ENCODE results near the gene CNGA2.

CNGA2 gene

GRCh38 chrX:151752847-151753246 lies 18.3 kb downstream of the CNGA2 start:
- no peak for DNase-seq (ENCODE audit: low read depth in 2 of 2)

DNA sequence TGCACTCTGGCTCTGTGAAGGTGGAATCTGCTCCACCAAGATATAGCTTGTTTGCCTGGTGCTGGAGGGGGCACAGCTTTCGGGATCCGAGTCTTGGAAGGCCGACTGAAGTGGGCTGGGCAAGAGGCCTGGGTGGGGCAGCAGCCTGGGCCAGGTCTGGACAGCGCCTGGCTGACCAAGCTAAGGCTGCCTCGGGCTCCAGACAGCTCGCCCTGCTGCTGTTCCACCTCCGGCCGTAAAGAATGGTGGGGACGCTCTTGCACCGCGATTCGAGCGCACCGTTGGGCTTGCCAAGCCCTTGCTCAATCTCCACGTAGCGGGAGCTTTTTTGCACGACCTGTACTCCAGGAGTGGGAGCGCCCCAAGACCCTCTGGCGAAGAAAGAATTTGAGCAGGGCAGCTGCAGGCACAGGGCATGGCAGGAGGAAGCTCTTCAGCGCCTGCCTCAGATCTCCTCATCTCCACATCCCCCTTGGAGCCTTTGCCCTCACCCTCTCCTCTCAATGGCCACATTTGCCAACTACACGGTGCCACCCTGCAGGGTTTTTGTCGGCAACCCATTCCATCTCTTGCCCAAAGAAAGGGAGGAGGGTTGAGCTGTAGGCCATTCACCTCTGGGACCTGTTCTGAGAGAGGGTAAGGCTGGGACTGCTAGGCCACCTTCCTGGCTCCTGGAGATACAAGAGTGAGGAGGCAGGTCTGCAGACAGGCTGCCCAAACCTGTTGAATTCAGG lies 18.9 kb downstream of the CNGA2 start:
- no peak for DNase-seq (ENCODE audit: low read depth in 2 of 2)

- DNase-seq (ENCODE audit: low read depth in 2 of 2), result no peak
Observed at GRCh38 chrX:151754047-151754429, 19.5 kb downstream of the CNGA2 start.

DNA sequence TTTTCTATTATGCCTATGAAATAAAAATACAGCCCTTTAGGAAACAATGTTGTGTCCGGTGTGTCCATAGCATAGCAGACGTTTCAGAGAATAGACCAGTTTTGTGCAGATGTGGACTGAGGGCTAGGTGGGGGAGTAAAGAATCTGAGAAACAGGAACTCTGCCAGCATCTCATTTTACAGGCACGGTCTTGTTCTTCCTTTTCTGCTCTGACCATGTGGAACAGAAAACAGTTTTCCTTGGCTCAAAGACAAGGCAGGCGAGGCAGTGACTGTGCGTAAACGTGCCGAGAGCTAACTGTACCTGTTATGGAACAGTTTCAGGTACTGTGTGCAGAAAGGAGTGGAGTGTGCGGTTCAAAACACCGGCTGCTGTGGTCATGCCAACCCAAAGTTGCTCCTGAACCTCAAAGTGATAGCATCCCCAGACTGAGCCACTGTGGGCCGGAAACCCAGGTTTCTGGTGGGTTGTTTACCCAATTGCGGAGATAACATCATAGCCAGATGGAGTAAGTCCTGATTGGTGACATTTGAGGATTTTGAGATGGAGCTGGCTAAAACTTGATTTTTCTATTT lies 20.2 kb downstream of the CNGA2 start:
- no peak for DNase-seq (ENCODE audit: low read depth in 2 of 2)

DNA sequence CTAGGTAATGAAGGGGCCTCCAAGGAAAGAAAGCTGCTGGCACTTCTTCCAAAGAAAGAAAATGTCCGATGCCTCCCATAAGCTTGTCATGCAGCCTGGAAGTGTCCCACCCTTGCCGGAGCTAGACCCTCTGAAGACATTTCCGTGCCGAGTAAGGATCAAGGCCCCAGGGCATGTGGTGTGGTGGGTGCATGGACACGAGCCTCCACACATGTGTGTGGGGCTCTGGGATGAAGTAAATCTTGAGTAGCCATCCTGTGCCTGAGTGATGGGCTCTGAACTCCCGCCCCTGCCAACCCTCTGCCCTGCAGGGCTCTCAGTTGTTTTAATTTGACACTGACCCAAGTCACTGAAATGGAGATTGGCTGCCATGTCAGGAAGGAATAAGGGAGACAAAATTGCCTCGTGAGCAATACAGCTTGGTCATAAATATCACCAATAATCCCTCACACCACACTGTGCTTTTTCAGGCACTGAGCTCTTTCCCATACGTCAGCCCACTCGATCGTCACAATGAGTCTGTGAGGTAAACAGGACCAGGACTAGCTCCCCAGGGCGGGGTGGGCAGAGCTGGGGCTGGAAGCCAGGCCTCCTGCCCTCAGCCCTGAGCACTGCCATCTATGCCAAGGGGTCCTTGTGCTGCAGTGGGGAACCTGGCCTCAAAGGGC lies 24.6 kb downstream of the CNGA2 start:
- no peak for DNase-seq (ENCODE audit: low read depth in 2 of 2)

DNA sequence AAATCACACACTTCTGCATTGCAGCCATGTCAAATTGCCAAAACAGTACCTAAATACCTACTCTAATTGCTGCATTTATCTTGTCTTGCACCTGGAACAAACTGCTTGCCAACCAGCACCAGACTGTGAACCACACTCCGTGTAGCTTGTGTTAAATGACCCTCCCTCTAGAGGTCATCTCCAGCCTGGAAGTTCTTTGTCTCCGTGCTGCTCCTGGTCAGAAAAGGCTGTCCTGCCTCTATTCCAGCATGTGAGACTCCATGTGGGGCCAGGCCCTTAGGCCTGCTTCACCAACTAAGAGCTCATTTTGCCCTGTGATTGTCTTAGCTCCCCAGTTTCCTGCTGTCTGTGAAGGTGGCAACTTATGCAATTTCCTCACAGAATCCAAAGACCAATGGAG lies 28.3 kb downstream of the CNGA2 start:
- no peak for DNase-seq (ENCODE audit: low read depth in 2 of 2)

DNA sequence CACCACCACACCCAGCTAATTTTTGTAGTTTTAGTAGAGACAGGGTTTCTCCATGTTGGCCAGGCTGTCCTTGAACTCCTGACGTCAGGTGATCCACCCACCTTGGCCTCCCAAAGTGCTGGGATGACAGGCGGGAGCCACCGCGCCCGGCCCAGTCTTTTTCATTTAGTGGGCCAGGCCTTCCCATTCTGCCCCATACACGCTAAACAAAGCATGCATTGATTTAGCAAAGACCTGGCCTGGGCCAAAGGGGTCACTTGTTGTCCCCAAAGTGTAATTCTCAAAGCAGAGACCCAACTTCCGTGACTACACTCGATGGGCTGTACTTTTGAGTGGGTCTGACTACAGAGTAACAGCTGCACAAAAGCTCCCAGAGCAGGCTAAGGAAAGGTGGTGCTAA lies 29.2 kb downstream of the CNGA2 start:
- no peak for DNase-seq (ENCODE audit: low read depth in 2 of 2)

DNA sequence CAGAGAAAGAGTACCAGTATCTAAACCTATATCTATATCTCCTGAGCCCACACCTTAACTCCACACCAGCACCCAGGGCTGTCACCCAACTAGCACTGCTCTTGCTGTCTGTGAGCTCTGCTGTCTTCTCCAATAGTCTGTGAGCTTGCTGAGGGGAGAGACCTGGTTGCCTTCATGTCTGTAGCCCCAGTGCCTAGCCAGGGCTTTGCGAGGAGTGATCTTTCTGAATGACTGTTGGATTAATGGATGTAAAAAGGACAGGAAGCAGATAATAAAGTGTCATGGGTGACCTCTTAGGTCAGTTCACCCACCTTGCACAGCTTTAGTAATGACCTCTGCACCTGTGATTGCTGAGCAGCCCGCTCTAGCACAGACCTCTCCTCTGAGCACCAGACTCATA lies 30.5 kb downstream of the CNGA2 start:
- DNase-seq (ENCODE audit: low read depth in 2 of 2), result no peak

- DNase-seq (ENCODE audit: low read depth in 2 of 2), result no peak
Observed at GRCh38 chrX:151771726-151772125, 37.2 kb downstream of the CNGA2 start.

DNA sequence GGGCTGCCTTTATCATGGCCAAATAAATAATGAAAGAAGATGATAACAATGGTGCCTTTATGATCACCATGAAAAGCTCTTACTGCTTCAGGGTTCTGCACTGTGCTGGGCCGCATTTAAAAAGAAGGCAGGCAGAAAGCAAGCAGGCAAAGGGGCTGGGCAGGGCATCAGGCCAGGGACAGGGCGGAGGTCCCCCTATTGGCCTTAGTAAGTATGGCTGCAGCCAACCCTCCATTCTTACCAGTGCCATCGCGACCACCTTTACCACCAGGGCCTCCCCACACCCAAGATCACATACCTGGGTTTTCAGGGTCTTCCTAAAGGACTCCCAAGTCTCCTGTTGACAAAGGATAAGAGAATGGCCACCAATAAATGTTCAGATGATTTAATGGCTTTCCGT lies 38.9 kb downstream of the CNGA2 start:
- DNase-seq (ENCODE audit: low read depth in 2 of 2), result no peak

DNA sequence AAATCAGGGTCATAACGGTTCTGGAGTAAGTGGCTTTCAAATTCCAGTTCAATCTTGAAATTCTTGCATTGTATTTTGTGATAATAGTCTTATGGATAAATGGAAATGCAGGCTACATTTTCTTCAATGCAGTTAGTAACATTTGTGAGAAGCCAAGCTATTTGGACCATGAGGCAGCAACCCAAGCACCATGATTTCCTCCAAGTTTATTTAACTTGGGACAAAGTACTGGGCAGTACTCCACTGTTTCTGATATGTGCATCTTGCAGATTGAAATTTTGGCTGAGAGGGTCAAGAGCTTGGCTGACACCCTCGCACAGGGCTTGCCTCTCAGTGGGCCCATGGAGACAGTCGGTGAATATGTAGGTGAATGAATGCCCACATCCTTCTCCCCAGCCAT lies 39.9 kb downstream of the CNGA2 start:
- DNase-seq (ENCODE audit: low read depth in 2 of 2), result no peak

DNA sequence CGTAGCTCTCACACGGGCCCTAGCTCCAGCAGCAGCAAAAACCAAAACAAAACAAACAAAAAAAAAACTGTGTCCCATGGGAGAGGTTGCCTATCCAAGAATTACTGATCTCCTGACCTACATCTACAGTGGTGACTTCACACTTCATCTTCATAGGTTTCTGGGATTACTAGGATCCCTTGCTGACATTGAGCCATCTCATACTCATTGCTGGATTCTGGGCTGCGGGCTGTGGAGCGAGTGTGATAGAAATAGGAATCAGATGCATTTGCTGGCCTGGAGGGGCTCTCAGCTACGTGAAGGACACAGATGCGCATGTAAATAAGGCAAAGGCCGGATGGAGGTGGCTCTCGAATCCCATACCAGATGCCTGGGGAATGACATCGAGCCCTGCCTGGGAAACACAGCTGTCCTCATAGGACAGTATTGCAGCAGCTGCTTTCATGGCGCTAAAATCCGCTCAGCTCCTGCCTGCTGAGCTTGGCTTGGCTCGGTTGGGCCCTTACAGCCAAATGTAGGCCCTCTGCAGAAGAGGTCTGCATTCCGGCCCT lies 41.7 kb downstream of the CNGA2 start:
- no peak for DNase-seq (ENCODE audit: low read depth in 2 of 2)

GRCh38 chrX:151776936-151777335 lies 42.4 kb downstream of the CNGA2 start:
- DNase-seq (ENCODE audit: low read depth in 2 of 2), result no peak

DNA sequence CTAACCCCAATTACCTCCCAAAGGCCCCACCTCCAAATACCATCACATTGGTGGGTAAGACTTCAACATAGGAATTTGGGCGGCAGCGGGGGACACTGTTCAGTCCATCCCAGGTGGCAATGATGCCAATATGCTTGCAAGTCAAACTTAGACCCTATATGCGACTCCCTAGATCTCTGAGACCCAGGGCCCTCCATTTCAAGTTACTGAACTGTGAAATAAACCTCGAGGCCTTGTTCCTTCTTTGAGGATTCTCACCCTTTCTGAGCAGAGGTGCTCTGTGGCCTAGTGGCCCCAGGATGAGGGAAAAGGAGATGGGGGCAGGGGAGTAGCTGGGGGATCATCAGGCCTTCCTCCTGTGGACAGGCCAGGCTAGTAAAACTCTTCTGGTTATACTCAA lies 44.7 kb downstream of the CNGA2 start:
- DNase-seq (ENCODE audit: low read depth in 2 of 2), result no peak

GRCh38 chrX:151780621-151781020 lies 46.1 kb downstream of the CNGA2 start:
- DNase-seq (ENCODE audit: low read depth in 2 of 2), result no peak

DNA sequence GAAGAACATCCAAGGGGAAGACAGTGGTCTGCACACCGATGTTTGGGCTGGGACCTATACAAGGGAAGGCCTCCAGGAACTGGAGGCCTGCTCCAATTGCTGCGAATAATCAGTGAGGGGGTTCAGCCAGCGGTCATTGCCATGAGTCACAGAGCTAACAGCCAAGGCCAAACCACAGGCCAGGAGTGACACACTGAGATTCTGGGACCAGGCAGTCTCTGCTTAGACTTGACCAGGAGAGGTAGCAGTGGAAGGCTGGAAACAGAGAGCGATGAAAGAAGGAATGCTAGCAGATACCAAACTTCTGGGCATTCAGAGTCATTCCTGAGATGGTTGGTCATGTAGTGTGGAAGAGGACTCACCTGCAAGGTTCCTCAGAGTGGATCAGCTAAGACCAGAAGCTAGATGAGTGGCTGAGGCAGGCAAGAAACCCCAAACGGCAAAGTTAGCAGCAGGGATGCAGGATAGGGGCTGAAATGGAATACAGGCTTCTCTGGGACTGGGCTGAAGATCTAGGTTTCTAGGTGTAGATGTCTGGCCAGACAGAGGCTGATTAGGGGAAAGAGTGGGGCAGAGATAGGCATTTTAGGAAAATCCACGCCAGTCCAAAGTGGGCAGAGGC lies 54.7 kb downstream of the CNGA2 start:
- no peak for DNase-seq (ENCODE audit: low read depth in 2 of 2)

GRCh38 chrX:151790481-151791160 lies 56.1 kb downstream of the CNGA2 start:
- no peak for DNase-seq (ENCODE audit: low read depth in 2 of 2)

DNA sequence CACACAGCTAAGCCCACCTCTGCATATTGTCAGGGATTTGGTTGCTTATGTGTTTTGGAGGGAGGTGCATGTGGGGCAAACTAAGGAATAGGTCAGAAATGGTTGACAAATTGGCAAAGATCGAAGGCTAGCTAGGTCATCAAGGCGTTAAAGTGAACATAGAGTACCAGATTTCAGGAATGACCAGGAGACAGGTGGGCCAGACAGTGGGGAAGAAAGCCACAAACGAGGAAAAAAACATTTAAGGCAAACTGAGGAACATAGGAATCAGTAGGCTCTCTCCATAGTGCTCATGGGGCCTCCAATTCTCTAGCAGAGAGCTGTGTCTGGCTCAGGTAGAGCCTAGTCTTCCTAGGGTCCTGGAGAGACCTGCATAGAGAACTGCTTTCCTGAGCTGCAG lies 57.4 kb downstream of the CNGA2 start:
- no peak for DNase-seq (ENCODE audit: low read depth in 2 of 2)

DNA sequence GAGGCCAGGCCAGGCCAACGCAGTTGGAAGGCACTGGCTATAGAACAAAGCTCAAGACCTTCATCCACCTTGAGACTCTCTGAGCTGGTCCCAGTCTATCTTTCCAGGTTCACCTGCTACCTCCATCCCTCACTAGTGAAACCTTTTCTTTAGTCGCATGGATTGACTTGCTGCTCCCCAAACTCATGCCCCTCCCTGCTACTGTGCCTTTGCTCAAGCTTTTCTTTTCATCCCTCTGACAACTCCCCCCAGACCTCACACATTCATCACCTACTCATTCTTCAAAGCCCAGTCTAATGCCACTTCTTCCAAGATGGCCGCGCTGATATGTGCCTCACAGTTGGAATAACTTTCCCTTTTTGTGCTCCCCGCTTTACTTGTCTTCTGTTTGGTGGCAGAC lies 58.0 kb downstream of the CNGA2 start:
- no peak for DNase-seq (ENCODE audit: low read depth in 2 of 2)

GRCh38 chrX:151793886-151794285 lies 59.3 kb downstream of the CNGA2 start:
- DNase-seq (ENCODE audit: low read depth in 2 of 2), result no peak

Data from stimulated activated CD8-positive, alpha-beta memory T cell treated with anti-CD3 and anti-CD28 coated beads, Interleukin-2, amount 100 ng/mL, for 48 hours (primary cell).